GM20431 (cell line): ENCODE measurements around the gene WASF1.

Experiments used
- in situ Hi-C: fragments of 300-500 bp; cut with MseI, MboI; formaldehyde crosslinking; loops from one replicate; pipeline ENCODE4 v1.15.0; 2020; ENCODE audit warnings: low sequenced_read_pairs; ENCODE audit not compliant: unreplicated experiment

WASF1 gene

DNA sequence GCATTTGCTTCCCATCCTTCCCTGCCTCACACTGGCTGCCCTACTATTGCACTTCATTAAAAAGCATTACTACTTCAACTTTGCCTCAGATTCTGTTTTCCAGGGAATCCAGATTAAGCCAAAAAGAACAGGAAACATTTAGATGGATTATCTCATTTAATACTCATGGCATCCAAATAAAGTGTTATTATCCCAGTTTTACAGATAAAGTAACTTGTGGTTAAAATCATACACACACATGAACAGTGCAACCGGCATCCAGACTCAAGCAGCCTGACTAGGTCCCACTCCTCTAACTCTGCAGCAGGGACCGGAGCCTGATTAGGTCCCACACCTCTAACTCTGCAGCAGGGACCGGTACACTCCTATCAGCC lies 129.0 kb downstream of the WASF1 start:
- in situ Hi-C loops, result loop anchor here (25.0 kb wide), 1 partner anchor 513 kb away; no protein-coding TSS in a partner anchor
